ENCODE measurements around the gene GREM1.

GREM1 gene

DNA sequence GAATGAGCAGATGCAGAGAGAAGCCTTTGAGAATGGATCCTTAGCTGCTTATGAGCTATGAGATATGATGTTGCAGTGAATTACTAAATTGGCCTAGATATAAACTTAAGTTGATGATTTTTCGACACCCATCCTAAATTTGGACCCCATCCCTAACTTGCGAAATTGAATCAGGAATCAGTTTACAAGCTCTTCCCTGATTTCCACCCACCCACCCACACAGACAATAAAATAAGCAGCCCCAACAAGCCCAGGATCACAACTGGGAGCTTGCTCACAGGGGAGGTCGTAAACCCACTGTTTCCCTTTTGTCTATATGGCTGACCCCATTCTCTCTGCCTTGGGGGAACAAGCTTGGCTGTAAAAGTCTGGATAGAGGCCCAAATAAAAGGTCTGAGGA is 57.3 kb downstream of the GREM1 start:
- TF ChIP-seq, protein P1, sequence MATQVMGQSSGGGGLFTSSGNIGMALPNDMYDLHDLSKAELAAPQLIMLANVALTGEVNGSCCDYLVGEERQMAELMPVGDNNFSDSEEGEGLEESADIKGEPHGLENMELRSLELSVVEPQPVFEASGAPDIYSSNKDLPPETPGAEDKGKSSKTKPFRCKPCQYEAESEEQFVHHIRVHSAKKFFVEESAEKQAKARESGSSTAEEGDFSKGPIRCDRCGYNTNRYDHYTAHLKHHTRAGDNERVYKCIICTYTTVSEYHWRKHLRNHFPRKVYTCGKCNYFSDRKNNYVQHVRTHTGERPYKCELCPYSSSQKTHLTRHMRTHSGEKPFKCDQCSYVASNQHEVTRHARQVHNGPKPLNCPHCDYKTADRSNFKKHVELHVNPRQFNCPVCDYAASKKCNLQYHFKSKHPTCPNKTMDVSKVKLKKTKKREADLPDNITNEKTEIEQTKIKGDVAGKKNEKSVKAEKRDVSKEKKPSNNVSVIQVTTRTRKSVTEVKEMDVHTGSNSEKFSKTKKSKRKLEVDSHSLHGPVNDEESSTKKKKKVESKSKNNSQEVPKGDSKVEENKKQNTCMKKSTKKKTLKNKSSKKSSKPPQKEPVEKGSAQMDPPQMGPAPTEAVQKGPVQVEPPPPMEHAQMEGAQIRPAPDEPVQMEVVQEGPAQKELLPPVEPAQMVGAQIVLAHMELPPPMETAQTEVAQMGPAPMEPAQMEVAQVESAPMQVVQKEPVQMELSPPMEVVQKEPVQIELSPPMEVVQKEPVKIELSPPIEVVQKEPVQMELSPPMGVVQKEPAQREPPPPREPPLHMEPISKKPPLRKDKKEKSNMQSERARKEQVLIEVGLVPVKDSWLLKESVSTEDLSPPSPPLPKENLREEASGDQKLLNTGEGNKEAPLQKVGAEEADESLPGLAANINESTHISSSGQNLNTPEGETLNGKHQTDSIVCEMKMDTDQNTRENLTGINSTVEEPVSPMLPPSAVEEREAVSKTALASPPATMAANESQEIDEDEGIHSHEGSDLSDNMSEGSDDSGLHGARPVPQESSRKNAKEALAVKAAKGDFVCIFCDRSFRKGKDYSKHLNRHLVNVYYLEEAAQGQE (IDR thresholded peaks at IDR 0.05; ENCODE audit: insufficient read depth in 1 of 2, low read depth in 2 of 2, low read length in 2 of 2), result no peak
- TF ChIP-seq SIN3A (IDR thresholded peaks at IDR 0.05; ENCODE audit: borderline replicate concordance, insufficient read depth, low read length) (no peak), FOXP2 (optimal IDR thresholded peaks at IDR 0.05; ENCODE audit: borderline replicate concordance, extremely low read depth, extremely low read length, insufficient read depth) (no peak), POLR2AphosphoS5 (IDR thresholded peaks at IDR 0.05; ENCODE audit: low read depth, low read length) (no peak), TAF1 (IDR thresholded peaks at IDR 0.05; ENCODE audit: borderline replicate concordance, insufficient read depth, low read length) (no peak)

- no peak for TF ChIP-seq FOXP2 (optimal IDR thresholded peaks at IDR 0.05; ENCODE audit: borderline replicate concordance, extremely low read depth, extremely low read length, insufficient read depth)
- no peak for TF ChIP-seq TAF1 (IDR thresholded peaks at IDR 0.05; ENCODE audit: borderline replicate concordance, insufficient read depth, low read length)
- no peak for TF ChIP-seq POLR2AphosphoS5 (IDR thresholded peaks at IDR 0.05; ENCODE audit: low read depth, low read length)
- no peak for TF ChIP-seq SIN3A (IDR thresholded peaks at IDR 0.05; ENCODE audit: borderline replicate concordance, insufficient read depth, low read length)
- TF ChIP-seq, protein P1 (IDR thresholded peaks at IDR 0.05; ENCODE audit: insufficient read depth in 1 of 2, low read depth in 2 of 2, low read length in 2 of 2), result no peak
These were observed 60.8 kb downstream of the GREM1 start for GRCh38 chr15:32778391-32779176.

- TF ChIP-seq POLR2AphosphoS5 (IDR thresholded peaks at IDR 0.05; ENCODE audit: low read depth, low read length) (no peak), SIN3A (IDR thresholded peaks at IDR 0.05; ENCODE audit: borderline replicate concordance, insufficient read depth, low read length) (no peak), FOXP2 (optimal IDR thresholded peaks at IDR 0.05; ENCODE audit: borderline replicate concordance, extremely low read depth, extremely low read length, insufficient read depth) (no peak), TAF1 (IDR thresholded peaks at IDR 0.05; ENCODE audit: borderline replicate concordance, insufficient read depth, low read length) (no peak)
- TF ChIP-seq, protein P1 (IDR thresholded peaks at IDR 0.05; ENCODE audit: insufficient read depth in 1 of 2, low read depth in 2 of 2, low read length in 2 of 2), result no peak
These were observed 64.0 kb downstream of the GREM1 start for GRCh38 chr15:32781781-32782180.

DNA sequence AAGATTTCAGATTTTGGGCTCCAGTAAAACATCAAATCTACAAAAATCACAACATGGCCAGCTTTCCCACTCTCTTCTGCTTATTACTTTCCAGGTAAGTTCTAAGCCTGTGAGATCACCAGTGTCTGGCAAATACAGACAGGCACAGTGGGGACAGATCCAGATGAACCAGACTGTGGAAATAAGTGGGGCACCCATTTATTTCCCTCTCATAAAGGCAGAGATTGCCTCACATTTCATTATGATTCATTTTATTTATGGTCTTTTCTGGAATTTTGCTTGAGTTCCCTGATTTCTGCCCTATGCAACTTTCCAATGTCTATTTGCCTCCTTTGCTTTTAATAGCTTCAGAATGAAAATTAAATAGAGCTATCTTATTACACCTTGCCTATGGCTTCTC is 66.8 kb downstream of the GREM1 start:
- TF ChIP-seq, protein P1 (IDR thresholded peaks at IDR 0.05; ENCODE audit: insufficient read depth in 1 of 2, low read depth in 2 of 2, low read length in 2 of 2), result no peak
- TF ChIP-seq TAF1 (IDR thresholded peaks at IDR 0.05; ENCODE audit: borderline replicate concordance, insufficient read depth, low read length), result no peak
- no peak for TF ChIP-seq POLR2AphosphoS5 (IDR thresholded peaks at IDR 0.05; ENCODE audit: low read depth, low read length)
- no peak for TF ChIP-seq FOXP2 (optimal IDR thresholded peaks at IDR 0.05; ENCODE audit: borderline replicate concordance, extremely low read depth, extremely low read length, insufficient read depth)
- no peak for TF ChIP-seq SIN3A (IDR thresholded peaks at IDR 0.05; ENCODE audit: borderline replicate concordance, insufficient read depth, low read length)
